Thyroid gland (tissue), 4 donors: ENCODE data around the gene JMJD6. TPM values are rescaled to one million over a fixed set of nuclear protein-coding genes. Genes with fewer than 3 reads are reported as not detected.
"Not testable (repeated sequence)": the region's sequence is repeated elsewhere in the genome, so short reads cannot be mapped to it uniquely, and the experiment has no call there.

Experiments
- DNase-seq, 2 donors: peaks; one replicate each; pipeline ENCODE4 v3.0.0-alpha.2; 2019
- H3K27ac ChIP-seq, 3 donors: fragments of 200-600 bp; sonication (generic); 1 replicate in 2 of 3; 2 replicates in 1 of 3; pipeline ENCODE4 v1.5.1; 2016 to 2019; ENCODE audit warnings: mild to moderate bottlenecking in 1 of 3, moderate library complexity in 1 of 3
- H3K27me3 ChIP-seq: fragments of 200-600 bp; sonication (generic); one replicate; pipeline ENCODE4 v1.5.1; 2019
- H3K36me3 ChIP-seq, 2 donors: fragments of 200-600 bp; sonication (generic); one replicate each; pipeline ENCODE4 v1.5.1; 2016 to 2019
- H3K4me1 ChIP-seq, 2 donors: fragments of 200-600 bp; sonication (generic); one replicate each; pipeline ENCODE4 v1.5.1; 2017 to 2019
- H3K4me3 ChIP-seq, 3 donors: fragments of 200-600 bp; sonication (generic); replicated peaks in 1 of 3; 1 replicate in 2 of 3; 2 replicates in 1 of 3; pipeline ENCODE4 v1.5.1; 2016; ENCODE audit warnings: mild to moderate bottlenecking in 1 of 3
- H3K9me3 ChIP-seq: fragments of 200-600 bp; sonication (generic); one replicate; pipeline ENCODE4 v1.5.1; 2017
- CTCF ChIP-seq, 6 experiments: fragments of 200-600 bp in 3 of 6; fragments of 450-650 bp in 3 of 6; sonication (generic) in 3 of 6; IDR thresholded peaks; one replicate each; pipeline ENCODE4 v1.5.1; 2016 to 2019; ENCODE audit warnings: antibody characterized with exemption in 6 of 6, mild to moderate bottlenecking in 2 of 6, inconsistent platforms in 1 of 6, moderate library complexity in 1 of 6
- POLR2A ChIP-seq, 2 donors: fragments of 450-650 bp; IDR thresholded peaks; one replicate each; pipeline ENCODE4 v1.6.1; 2017; ENCODE audit warnings: antibody characterized with exemption in 2 of 2, mild to moderate bottlenecking in 2 of 2, moderate library complexity in 1 of 2
- WGBS, 2 donors: methylation state at CpG; one replicate each; pipeline ENCODE4 v1.1.5; 2017; 5-methylcytosine and 5-hydroxymethylcytosine counted together
- intact Hi-C: fragments of 100-400 bp; cut with DNase I; formaldehyde crosslinking; loops from one replicate; pipeline ENCODE4 v1.15.1; 2023
- total RNA-seq, 4 donors: library from RNA; depleted of rRNA; stranded (reverse); fragments of >200 nt; gene quantifications; one replicate each; pipeline ENCODE4 v1.2.3, GENCODE V29; 2016

The JMJD6 gene
- total RNA-seq, 4 donors from 2014 or later: 12.2 to 24.2 (median 20.7) TPM

DNA sequence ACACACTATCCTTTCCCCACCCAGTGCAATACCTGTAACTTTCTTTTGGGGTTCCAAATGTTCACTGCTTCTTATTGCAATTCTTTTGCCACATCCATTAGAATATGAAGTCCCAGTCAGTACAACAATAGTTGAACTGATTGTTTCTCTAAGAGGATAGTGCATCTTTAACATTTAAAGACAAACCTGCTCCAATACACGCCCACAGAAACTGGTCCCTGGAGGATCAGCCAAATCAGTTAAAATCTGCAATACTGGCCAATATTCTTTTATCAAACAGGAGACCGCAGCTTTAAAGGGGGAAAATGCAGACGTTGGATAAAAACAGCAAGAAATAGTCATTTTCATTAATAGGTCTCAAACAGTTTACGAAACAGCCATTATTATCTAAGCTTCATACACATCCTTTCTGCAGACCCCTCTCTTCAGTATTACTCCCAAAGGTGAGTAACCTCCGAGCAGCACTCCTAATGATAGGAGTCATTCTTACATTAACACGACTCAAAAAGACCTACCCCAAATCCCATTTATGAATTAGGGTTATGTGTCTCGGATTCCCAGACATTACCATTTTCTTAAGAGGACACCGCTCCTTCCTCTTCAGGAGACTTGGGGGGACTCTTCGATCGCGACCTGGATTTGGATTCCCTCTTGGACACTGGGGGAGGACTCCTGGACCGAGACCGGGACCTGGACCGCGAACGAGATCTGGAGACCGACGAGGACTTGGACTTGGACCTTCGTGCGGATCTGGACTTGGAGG, 9.4 kb upstream of the JMJD6 start:
- H3K4me1 ChIP-seq: peaks cover 34 to 47% of the 10 kb centered on the region in 2 donors
- 3 to 6% methylated on average over 11 to 19 of the region's 20 CpGs for WGBS, 2 donors
- H3K27ac ChIP-seq: peak overlapping the region; percentile 96 to 99 (median 97)
- no peaks in the 10 kb centered on the region for H3K27me3 ChIP-seq
- intact Hi-C loops: no loop called here
- H3K4me3 ChIP-seq: peak overlapping the region; percentile 83 to 98 (median 94)
- no peaks in the 10 kb centered on the region for H3K9me3 ChIP-seq
- no peak for DNase-seq
- H3K36me3 ChIP-seq: peaks cover 21 to 32% of the 10 kb centered on the region in 2 donors
- no peak for TF ChIP-seq POLR2A (IDR thresholded peaks at IDR 0.05)

DNA sequence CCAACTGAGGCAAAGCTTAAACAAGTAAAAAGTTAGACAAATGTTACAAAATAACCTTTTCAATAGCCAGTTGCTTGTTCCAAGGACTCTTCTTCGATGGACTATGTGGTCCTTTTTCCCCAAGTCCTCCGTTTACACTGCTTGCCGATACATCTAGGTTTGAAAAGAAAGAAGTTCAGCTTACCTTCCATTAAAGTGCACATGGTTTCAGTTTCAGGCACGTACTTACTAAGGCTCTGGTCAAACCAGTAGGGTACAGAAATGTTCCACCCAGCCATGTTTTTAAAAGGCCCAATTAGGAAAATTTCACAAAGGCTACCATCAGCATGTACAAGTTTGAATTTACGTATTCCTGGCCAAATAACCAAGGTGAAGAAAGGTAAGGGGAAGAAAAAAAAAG, 8.6 kb upstream of the JMJD6 start:
- H3K36me3 ChIP-seq: peaks cover 26 to 32% of the 10 kb centered on the region in 2 donors

DNA sequence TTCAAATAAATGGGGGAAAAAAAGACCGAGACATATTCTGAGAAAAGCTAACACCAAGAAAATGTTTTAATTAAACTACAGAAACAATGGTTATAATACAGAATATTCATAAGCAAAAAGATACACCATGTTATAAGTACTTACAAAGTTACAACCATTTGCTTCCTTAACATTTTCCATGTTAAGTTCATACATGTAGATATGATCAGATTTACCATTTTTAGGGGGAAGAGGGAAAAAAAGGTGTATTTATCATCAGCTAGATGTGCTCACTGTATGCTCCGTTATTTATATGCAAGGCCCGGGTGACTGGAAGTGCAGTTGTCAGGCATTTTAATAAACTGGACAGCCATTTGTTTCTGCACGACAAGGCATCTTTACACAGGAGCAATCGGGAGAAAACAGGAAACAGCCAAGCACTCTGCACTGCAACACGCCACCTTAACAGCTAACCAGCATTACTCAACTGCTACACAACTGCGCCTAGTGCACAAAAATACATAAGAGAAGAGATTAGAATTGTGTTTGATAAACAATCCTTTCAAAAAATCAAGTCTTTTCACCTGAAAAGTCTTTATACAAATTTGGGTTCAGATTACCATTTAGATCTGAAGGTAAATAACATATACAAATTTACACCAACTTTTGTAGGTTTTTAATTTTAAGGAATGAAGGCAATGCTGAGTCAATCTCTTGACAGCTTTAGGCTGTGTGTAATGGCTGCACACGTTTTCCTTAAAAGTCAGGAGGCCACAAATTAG, 7.9 kb upstream of the JMJD6 start:
- Histone ChIP-seq H3K27ac (peak overlapping the region in 2 of 3 donors; percentile 37 to 99), H3K4me3 (peak overlapping the region in 1 of 3 donors; percentile 98), H3K4me1 (peaks cover 36 to 55% of the 10 kb centered on the region in 2 donors), H3K36me3 (peaks cover 26 to 32% of the 10 kb centered on the region in 2 donors), H3K9me3 (no peaks in the 10 kb centered on the region), H3K27me3 (no peaks in the 10 kb centered on the region)
- TF ChIP-seq POLR2A (IDR thresholded peaks at IDR 0.05) (no peak), CTCF (IDR thresholded peaks at IDR 0.05) (no peak)
- 41 to 46% methylated on average over 8 of the region's 8 CpGs for WGBS, 2 donors
- intact Hi-C loops: no loop called here
- DNase-seq: no peak

More for the DNA sequence above, 8.6 kb upstream of the JMJD6 start:
- intact Hi-C loops: no loop called here
- Histone ChIP-seq H3K4me1 (peaks cover 34 to 48% of the 10 kb centered on the region in 2 donors), H3K27ac (peak overlapping the region; percentile 96 to 99 (median 97)), H3K9me3 (no peaks in the 10 kb centered on the region), H3K27me3 (no peaks in the 10 kb centered on the region), H3K4me3 (peak overlapping the region in 1 of 3 donors; percentile 98)
- TF ChIP-seq POLR2A (IDR thresholded peaks at IDR 0.05) (no peak), CTCF (IDR thresholded peaks at IDR 0.05) (no peak)
- 14 to 26% methylated on average over 5 of the region's 5 CpGs for WGBS, 2 donors
- DNase-seq: no peak

DNA sequence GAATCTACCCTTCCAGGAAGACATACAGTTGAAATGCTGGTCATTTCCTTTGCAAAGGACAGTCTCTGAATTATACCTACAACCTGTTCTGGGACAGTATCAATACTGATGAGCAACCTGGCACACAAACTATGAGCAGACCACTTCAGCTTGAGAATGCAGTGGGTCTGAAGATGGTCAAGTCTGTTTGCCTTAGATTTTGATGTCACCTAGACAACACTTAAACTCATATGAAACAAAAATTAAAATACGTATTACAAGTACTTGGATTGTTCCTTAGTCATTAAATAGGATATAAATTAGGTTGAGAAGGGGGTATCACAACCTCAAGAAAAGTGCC, 7.2 kb upstream of the JMJD6 start:
- no peak for TF ChIP-seq CTCF (IDR thresholded peaks at IDR 0.05)
- DNase-seq: no peak
- Histone ChIP-seq H3K9me3 (no peaks in the 10 kb centered on the region), H3K27me3 (no peaks in the 10 kb centered on the region), H3K36me3 (peaks cover 26 to 32% of the 10 kb centered on the region in 2 donors), H3K4me3 (no peak overlapping the region), H3K27ac (peak overlapping the region in 1 of 3 donors; percentile 37), H3K4me1 (peaks cover 31 to 55% of the 10 kb centered on the region in 2 donors)
- WGBS, 2 donors: 85 to 90% methylated on average over 1 of the region's 1 CpG
- intact Hi-C loops: no loop called here

GRCh38 chr17:76732734-76733617, 6.6 kb upstream of the JMJD6 start:
- peaks cover 30 to 61% of the 10 kb centered on the region in 2 donors for H3K4me1 ChIP-seq
- H3K27ac ChIP-seq: peak overlapping the region in 1 of 3 donors; percentile 37
- WGBS, 2 donors: 76 to 79% methylated on average over 3 of the region's 3 CpGs
- H3K9me3 ChIP-seq: no peaks in the 10 kb centered on the region
- no peak for TF ChIP-seq POLR2A (IDR thresholded peaks at IDR 0.05)
- no peak for TF ChIP-seq CTCF (IDR thresholded peaks at IDR 0.05)
- no peak overlapping the region for H3K4me3 ChIP-seq
- intact Hi-C loops: no loop called here
- no peaks in the 10 kb centered on the region for H3K27me3 ChIP-seq
- no peak for DNase-seq
- H3K36me3 ChIP-seq: peaks cover 26 to 32% of the 10 kb centered on the region in 2 donors

GRCh38 chr17:76731800-76732733, 5.7 kb upstream of the JMJD6 start:
- not testable (repeated sequence) for H3K27ac ChIP-seq

More at GRCh38 chr17:76731800-76732733, 5.7 kb upstream of the JMJD6 start:
- intact Hi-C loops, H3K4me3 ChIP-seq, H3K9me3 ChIP-seq, DNase-seq, H3K27me3 ChIP-seq: not testable (repeated sequence)
- peaks cover 26 to 32% of the 10 kb centered on the region in 2 donors for H3K36me3 ChIP-seq
- H3K4me1 ChIP-seq: peaks cover 32 to 65% of the 10 kb centered on the region in 2 donors
- WGBS, 2 donors: 88 to 89% methylated on average over 13 of the region's 13 CpGs
